K562 (cell line): ENCODE results near the gene APOM. TPM values are rescaled to one million over a fixed set of nuclear protein-coding genes. Genes with fewer than 3 reads are reported as not detected.

Source experiments
- CHD7 ChIP-seq: fragments of 200-600 bp; sonication (generic); IDR thresholded peaks from one replicate; pipeline ENCODE4 v1.6.1; 2012; ENCODE audit warnings: mild to moderate bottlenecking, low read depth, low read length, inconsistent platforms
- ETS1 ChIP-seq: conservative IDR thresholded peaks from 2 replicates; pipeline ENCODE4 v1.6.1; 2011; ENCODE audit warnings: low read depth, mild to moderate bottlenecking, low read length; ENCODE audit not compliant: control insufficient read depth
- HMBOX1 ChIP-seq: sonication (generic); IDR thresholded peaks from 2 replicates; pipeline ENCODE4 v1.6.1; 2016
- ILK ChIP-seq: fragments of 450-650 bp; IDR thresholded peaks from 2 replicates; pipeline ENCODE4 v1.6.1; 2016; ENCODE audit warnings: missing genetic modification characterization, low read depth, mild to moderate bottlenecking, missing compliant biosample characterization, moderate library complexity, borderline replicate concordance
- PRDM10 ChIP-seq: fragments of 450-650 bp; IDR thresholded peaks from 2 replicates; pipeline ENCODE4 v1.6.1; 2018; ENCODE audit not compliant: partially characterized antibody
- polyA plus RNA-seq, 8 experiments: library from polyadenylated mRNA; depleted of rRNA in 4 of 8; stranded (reverse) in 5 of 8; unstranded in 3 of 8; fragments of >200 nt; fragmentation: Nextera tagmentation in 2 of 8; fragmentation: Illumina TruSeq in 1 of 8; extraction: Ambion mirVana in 2 of 8; extraction: Trizol in 1 of 8; gene quantifications; 2 replicates each; pipeline versions ENCODE4 v1.2.1 to v1.2.3, GENCODE V29; 2011 to 2014; ENCODE audit warnings: inconsistent platforms in 1 of 8, missing spikeins in 1 of 8
- total RNA-seq, 7 experiments: library from RNA; depleted of rRNA in 6 of 7; stranded (reverse); fragments of >200 nt in 6 of 7; fragmentation: Illumina TruSeq in 2 of 7; extraction: Trizol in 2 of 7; gene quantifications; 2 replicates each; pipeline versions ENCODE4 v1.2.1 to v1.2.3, GENCODE V29; 2011 to 2021; ENCODE audit warnings: low replicate concordance in 1 of 7

Gene APOM
- total and polyA plus RNA-seq, 9 of the 15 experiments (the other 6 are each of a cell fraction or from before 2014, with no cell fraction given): 5.7 to 24.3 (median 10.4) TPM

- TF ChIP-seq CHD7: no peak
- TF ChIP-seq ETS1: no peak; the same call in 1 of the 2 replicates
- no peak for TF ChIP-seq PRDM10
- peak; percentile 71 for TF ChIP-seq HMBOX1
- TF ChIP-seq ILK (tag): 0 out of 2 replicates have a peak, but pooled peaks have one; percentile 24
Observed at GRCh38 chr6:31663126-31663960, 7.6 kb downstream of the APOM start (continued).
